ENCODE data around the gene HES6.
"Not testable (repeated sequence)": the region's sequence is repeated elsewhere in the genome, so short reads cannot be mapped to it uniquely, and the experiment has no call there.

Gene HES6

GRCh38 chr2:238277695-238278094 lies 37.9 kb upstream of the HES6 start:
- no CpG with 5 or more reads among the region's 15 CpGs for WGBS (ENCODE audit: extremely low coverage, insufficient coverage, low lambda C conversion rate)
- Histone ChIP-seq H2AK5ac (ENCODE audit: low read length) (no peak overlapping the region), H3K23ac (ENCODE audit: low read length) (no peak overlapping the region), H3K79me1 (ENCODE audit: low read length) (peaks cover 3% of the 10 kb centered on the region), H3K56ac (ENCODE audit: low read length) (no peak overlapping the region), H3K4me1 (ENCODE audit: control insufficient read depth, low read depth, low read length) (no peaks in the 10 kb centered on the region), H3K27me3 (ENCODE audit: insufficient read depth, low read length, poor library complexity) (no peaks in the 10 kb centered on the region), H3K4ac (ENCODE audit: low read depth, low read length) (no peak overlapping the region), H2BK15ac (replicated peaks; ENCODE audit: low read depth) (no peak overlapping the region), H3K4me2 (ENCODE audit: low read length) (no peak overlapping the region), H3K9ac (ENCODE audit: low read length) (no peak overlapping the region), H4K5ac (ENCODE audit: low read length) (no peak overlapping the region), H3K18ac (ENCODE audit: low read length) (no peak overlapping the region), H3K36me3 (ENCODE audit: control insufficient read depth, insufficient read depth, low read length) (no peaks in the 10 kb centered on the region), H3K79me2 (ENCODE audit: control insufficient read depth, insufficient read depth, low read length) (no peaks in the 10 kb centered on the region), H3K4me3 (ENCODE audit: low read length) (no peak overlapping the region), H4K8ac (ENCODE audit: low read depth, low read length) (no peak overlapping the region), H2BK5ac (ENCODE audit: low read length) (no peak overlapping the region), H2BK120ac (ENCODE audit: low read depth, low read length) (no peak overlapping the region), H3K27ac (ENCODE audit: low read depth, low read length) (no peak overlapping the region)
- DNase-seq = peak; percentile 65

- no peak for DNase-seq
- Histone ChIP-seq H3K4ac (ENCODE audit: low read depth, low read length) (no peak overlapping the region), H3K4me1 (ENCODE audit: control insufficient read depth, low read depth, low read length) (no peaks in the 10 kb centered on the region), H3K23ac (ENCODE audit: low read length) (no peak overlapping the region), H2BK120ac (ENCODE audit: low read depth, low read length) (no peak overlapping the region), H4K5ac (ENCODE audit: low read length) (no peak overlapping the region), H4K8ac (ENCODE audit: low read depth, low read length) (no peak overlapping the region), H3K4me2 (ENCODE audit: low read length) (no peak overlapping the region), H3K27ac (ENCODE audit: low read depth, low read length) (no peak overlapping the region), H3K18ac (ENCODE audit: low read length) (no peak overlapping the region), H2BK15ac (replicated peaks; ENCODE audit: low read depth) (no peak overlapping the region), H3K79me2 (ENCODE audit: control insufficient read depth, insufficient read depth, low read length) (no peaks in the 10 kb centered on the region), H3K4me3 (ENCODE audit: low read length) (no peak overlapping the region), H3K36me3 (ENCODE audit: control insufficient read depth, insufficient read depth, low read length) (no peaks in the 10 kb centered on the region), H3K9ac (ENCODE audit: low read length) (no peak overlapping the region), H2AK5ac (ENCODE audit: low read length) (no peak overlapping the region), H3K79me1 (ENCODE audit: low read length) (no peaks in the 10 kb centered on the region), H3K27me3 (ENCODE audit: insufficient read depth, low read length, poor library complexity) (no peaks in the 10 kb centered on the region), H2BK5ac (ENCODE audit: low read length) (no peak overlapping the region), H3K56ac (ENCODE audit: low read length) (no peak overlapping the region)
- no CpG with 5 or more reads among the region's 20 CpGs for WGBS (ENCODE audit: extremely low coverage, insufficient coverage, low lambda C conversion rate)
Observed at GRCh38 chr2:238274152-238274865, 34.5 kb upstream of the HES6 start.

GRCh38 chr2:238273433-238273832 lies 33.6 kb upstream of the HES6 start:
- H3K79me2 ChIP-seq (ENCODE audit: control insufficient read depth, insufficient read depth, low read length); H2BK5ac ChIP-seq (ENCODE audit: low read length); H3K23ac ChIP-seq (ENCODE audit: low read length); H3K36me3 ChIP-seq (ENCODE audit: control insufficient read depth, insufficient read depth, low read length); H3K27ac ChIP-seq (ENCODE audit: low read depth, low read length); H3K4ac ChIP-seq (ENCODE audit: low read depth, low read length); H4K8ac ChIP-seq (ENCODE audit: low read depth, low read length); H2BK15ac ChIP-seq (replicated peaks; ENCODE audit: low read depth); H3K4me2 ChIP-seq (ENCODE audit: low read length); H3K27me3 ChIP-seq (ENCODE audit: insufficient read depth, low read length, poor library complexity); H2BK120ac ChIP-seq (ENCODE audit: low read depth, low read length); H3K4me1 ChIP-seq (ENCODE audit: control insufficient read depth, low read depth, low read length); H2AK5ac ChIP-seq (ENCODE audit: low read length); H3K9ac ChIP-seq (ENCODE audit: low read length); H3K18ac ChIP-seq (ENCODE audit: low read length); H3K4me3 ChIP-seq (ENCODE audit: low read length); H3K79me1 ChIP-seq (ENCODE audit: low read length); H4K5ac ChIP-seq (ENCODE audit: low read length); DNase-seq; H3K56ac ChIP-seq (ENCODE audit: low read length): not testable (repeated sequence)
- no CpG with 5 or more reads among the region's 10 CpGs for WGBS (ENCODE audit: extremely low coverage, insufficient coverage, low lambda C conversion rate)

- Histone ChIP-seq H3K56ac (ENCODE audit: low read length) (no peak overlapping the region), H3K79me1 (ENCODE audit: low read length) (no peaks in the 10 kb centered on the region), H2BK120ac (ENCODE audit: low read depth, low read length) (no peak overlapping the region), H2BK15ac (replicated peaks; ENCODE audit: low read depth) (no peak overlapping the region), H3K36me3 (ENCODE audit: control insufficient read depth, insufficient read depth, low read length) (no peaks in the 10 kb centered on the region), H3K27ac (ENCODE audit: low read depth, low read length) (no peak overlapping the region), H3K18ac (ENCODE audit: low read length) (no peak overlapping the region), H3K23ac (ENCODE audit: low read length) (no peak overlapping the region), H2AK5ac (ENCODE audit: low read length) (no peak overlapping the region), H3K27me3 (ENCODE audit: insufficient read depth, low read length, poor library complexity) (no peaks in the 10 kb centered on the region), H3K79me2 (ENCODE audit: control insufficient read depth, insufficient read depth, low read length) (no peaks in the 10 kb centered on the region), H3K4me3 (ENCODE audit: low read length) (no peak overlapping the region), H4K8ac (ENCODE audit: low read depth, low read length) (no peak overlapping the region), H2BK5ac (ENCODE audit: low read length) (no peak overlapping the region), H3K4me2 (ENCODE audit: low read length) (no peak overlapping the region), H3K4ac (ENCODE audit: low read depth, low read length) (no peak overlapping the region), H3K9ac (ENCODE audit: low read length) (no peak overlapping the region), H4K5ac (ENCODE audit: low read length) (no peak overlapping the region), H3K4me1 (ENCODE audit: control insufficient read depth, low read depth, low read length) (no peaks in the 10 kb centered on the region)
- WGBS (ENCODE audit: extremely low coverage, insufficient coverage, low lambda C conversion rate) = no CpG with 5 or more reads among the region's 4 CpGs
- no peak for DNase-seq
Observed at GRCh38 chr2:238272156-238272555, 32.3 kb upstream of the HES6 start.

- H2BK15ac ChIP-seq (replicated peaks; ENCODE audit: low read depth); H3K4me1 ChIP-seq (ENCODE audit: control insufficient read depth, low read depth, low read length); H3K18ac ChIP-seq (ENCODE audit: low read length); H3K4me3 ChIP-seq (ENCODE audit: low read length); H3K4me2 ChIP-seq (ENCODE audit: low read length); H3K9ac ChIP-seq (ENCODE audit: low read length); H2BK120ac ChIP-seq (ENCODE audit: low read depth, low read length); H2AK5ac ChIP-seq (ENCODE audit: low read length); H3K79me2 ChIP-seq (ENCODE audit: control insufficient read depth, insufficient read depth, low read length); H3K79me1 ChIP-seq (ENCODE audit: low read length); DNase-seq; H3K36me3 ChIP-seq (ENCODE audit: control insufficient read depth, insufficient read depth, low read length); H2BK5ac ChIP-seq (ENCODE audit: low read length); H3K56ac ChIP-seq (ENCODE audit: low read length); H3K4ac ChIP-seq (ENCODE audit: low read depth, low read length); H3K27me3 ChIP-seq (ENCODE audit: insufficient read depth, low read length, poor library complexity); H4K5ac ChIP-seq (ENCODE audit: low read length); H4K8ac ChIP-seq (ENCODE audit: low read depth, low read length); H3K23ac ChIP-seq (ENCODE audit: low read length); H3K27ac ChIP-seq (ENCODE audit: low read depth, low read length): not testable (repeated sequence)
- no CpG with 5 or more reads among the region's 8 CpGs for WGBS (ENCODE audit: extremely low coverage, insufficient coverage, low lambda C conversion rate)
Observed at GRCh38 chr2:238271686-238272085, 31.8 kb upstream of the HES6 start.

GRCh38 chr2:238271061-238271554 lies 31.3 kb upstream of the HES6 start:
- H3K23ac ChIP-seq (ENCODE audit: low read length) = no peak overlapping the region
- no peak overlapping the region for H4K5ac ChIP-seq (ENCODE audit: low read length)
- H3K4me2 ChIP-seq (ENCODE audit: low read length) = no peak overlapping the region
- no peaks in the 10 kb centered on the region for H3K36me3 ChIP-seq (ENCODE audit: control insufficient read depth, insufficient read depth, low read length)
- no peak overlapping the region for H3K18ac ChIP-seq (ENCODE audit: low read length)
- H3K79me1 ChIP-seq (ENCODE audit: low read length) = no peaks in the 10 kb centered on the region
- H3K27ac ChIP-seq (ENCODE audit: low read depth, low read length) = no peak overlapping the region
- no CpG with 5 or more reads among the region's 13 CpGs for WGBS (ENCODE audit: extremely low coverage, insufficient coverage, low lambda C conversion rate)
- H3K4ac ChIP-seq (ENCODE audit: low read depth, low read length) = no peak overlapping the region
- no peaks in the 10 kb centered on the region for H3K4me1 ChIP-seq (ENCODE audit: control insufficient read depth, low read depth, low read length)
- no peaks in the 10 kb centered on the region for H3K27me3 ChIP-seq (ENCODE audit: insufficient read depth, low read length, poor library complexity)
- no peak overlapping the region for H3K56ac ChIP-seq (ENCODE audit: low read length)
- DNase-seq = no peak
- no peak overlapping the region for H3K9ac ChIP-seq (ENCODE audit: low read length)
- H4K8ac ChIP-seq (ENCODE audit: low read depth, low read length) = no peak overlapping the region
- no peaks in the 10 kb centered on the region for H3K79me2 ChIP-seq (ENCODE audit: control insufficient read depth, insufficient read depth, low read length)
- no peak overlapping the region for H2BK120ac ChIP-seq (ENCODE audit: low read depth, low read length)
- H3K4me3 ChIP-seq (ENCODE audit: low read length) = no peak overlapping the region
- no peak overlapping the region for H2BK5ac ChIP-seq (ENCODE audit: low read length)
- no peak overlapping the region for H2BK15ac ChIP-seq (replicated peaks; ENCODE audit: low read depth)
- H2AK5ac ChIP-seq (ENCODE audit: low read length) = no peak overlapping the region
